ENCODE results near the gene KDM4B. TPM values are rescaled to one million over a fixed set of nuclear protein-coding genes. Genes with fewer than 3 reads are reported as not detected.

Gene KDM4B
- total RNA-seq, 1 donor from 2014 or later, result 39.0 TPM

GRCh38 chr19:5126498-5127223 lies 157.7 kb downstream of the KDM4B start:
- Histone ChIP-seq H3K4me1 (peaks cover 7% of the 10 kb centered on the region), H3K4me3 (no peak overlapping the region), H3K27ac (no peak overlapping the region), H3K9me3 (no peaks in the 10 kb centered on the region), H3K27me3 (no peaks in the 10 kb centered on the region), H3K36me3 (peaks cover 17% of the 10 kb centered on the region)
- DNase-seq, result no peak
- no peak for ATAC-seq
- TF ChIP-seq CTCF (IDR thresholded peaks at IDR 0.05), result no peak
- intact Hi-C loops (cut with DNase I), result no loop called here

GRCh38 chr19:5127717-5128116 lies 158.8 kb downstream of the KDM4B start:
- H3K27ac ChIP-seq, result peak overlapping the region; percentile 2
- H3K9me3 ChIP-seq, result no peaks in the 10 kb centered on the region
- TF ChIP-seq CTCF (IDR thresholded peaks at IDR 0.05), result no peak
- no peak for ATAC-seq
- peaks cover 7% of the 10 kb centered on the region for H3K4me1 ChIP-seq
- H3K27me3 ChIP-seq, result no peaks in the 10 kb centered on the region
- H3K4me3 ChIP-seq, result no peak overlapping the region
- H3K36me3 ChIP-seq, result peaks cover 16% of the 10 kb centered on the region
- no peak for DNase-seq
- intact Hi-C loops (cut with DNase I), result no loop called here

- Histone ChIP-seq H3K27me3 (no peaks in the 10 kb centered on the region), H3K9me3 (no peaks in the 10 kb centered on the region), H3K4me3 (no peak overlapping the region), H3K4me1 (peaks cover 7% of the 10 kb centered on the region), H3K27ac (peak overlapping the region; percentile 2), H3K36me3 (peaks cover 9% of the 10 kb centered on the region)
- TF ChIP-seq CTCF (IDR thresholded peaks at IDR 0.05), result no peak
- peak; percentile 70 for ATAC-seq
- no peak for DNase-seq
- intact Hi-C loops (cut with DNase I), result no loop called here
These were observed 159.5 kb downstream of the KDM4B start for GRCh38 chr19:5128251-5128935.

- peak; percentile 23 for ATAC-seq
- H3K4me1 ChIP-seq, result peaks cover 7% of the 10 kb centered on the region
These were observed 160.1 kb downstream of the KDM4B start for GRCh38 chr19:5128936-5129389.

GRCh38 chr19:5129691-5130090 lies 160.8 kb downstream of the KDM4B start:
- H3K4me3 ChIP-seq, result no peak overlapping the region
- DNase-seq, result no peak
- no peaks in the 10 kb centered on the region for H3K9me3 ChIP-seq
- intact Hi-C loops (cut with DNase I), result no loop called here
- H3K4me1 ChIP-seq, result peaks cover 7% of the 10 kb centered on the region
- H3K27ac ChIP-seq, result no peak overlapping the region
- peaks cover 20% of the 10 kb centered on the region for H3K36me3 ChIP-seq
- TF ChIP-seq CTCF (IDR thresholded peaks at IDR 0.05), result no peak
- ATAC-seq, result no peak
- H3K27me3 ChIP-seq, result no peaks in the 10 kb centered on the region

More at GRCh38 chr19:5128936-5129389, 160.1 kb downstream of the KDM4B start:
- TF ChIP-seq CTCF (IDR thresholded peaks at IDR 0.05), result no peak
- no peaks in the 10 kb centered on the region for H3K9me3 ChIP-seq
- no peaks in the 10 kb centered on the region for H3K27me3 ChIP-seq
- no peak overlapping the region for H3K27ac ChIP-seq
- intact Hi-C loops (cut with DNase I), result no loop called here
- H3K36me3 ChIP-seq, result peaks cover 13% of the 10 kb centered on the region
- H3K4me3 ChIP-seq, result no peak overlapping the region
- no peak for DNase-seq

Measured in upper lobe of right lung (tissue), 1 donor.